B cell (primary cell): ENCODE data around the gene LMO7.

ENCODE experiments used
- CTCF ChIP-seq: fragments of 200-600 bp; IDR thresholded peaks from one replicate; pipeline ENCODE4 v1.8.0; 2022; ENCODE audit warnings: antibody characterized with exemption, mild to moderate bottlenecking
- EZH2 ChIP-seq: IDR thresholded peaks from 2 replicates; pipeline ENCODE4 v1.6.1; 2012; ENCODE audit warnings: borderline replicate concordance, low read depth, mild to moderate bottlenecking, moderate library complexity, low read length; ENCODE audit not compliant: insufficient read depth, poor library complexity, severe bottlenecking

- TF ChIP-seq CTCF: no peak
- TF ChIP-seq EZH2: no peak
These were observed 115.2 kb downstream of the LMO7 start for GRCh38 chr13:75751350-75751749.
